Panc1 (cell line): Measurements from ENCODE around the gene C9orf43. TPM values are rescaled to one million over a fixed set of nuclear protein-coding genes. Genes with fewer than 3 reads are reported as not detected.

Experiments used
- ATAC-seq: fragments of 200-7000 bp; cut with Tn5 transposase; 2 replicates; pipeline ENCODE4 v1.9.1; 2020; ENCODE audit warnings: mild to moderate bottlenecking, moderate library complexity
- BruUV-seq: library from RNA; stranded (reverse); fragments of 400-500 nt; replicated peaks from 2 replicates; lab custom pipeline; 2021; lab: Mats Ljungman, UMichigan
- CTCF ChIA-PET: fragments of 300-600 bp; sonication (Branson Sonifier 250); formaldehyde crosslinking; loops from one replicate; lab custom pipeline; 2022; ENCODE audit warnings: antibody characterized with exemption; lab: Charles Lee
- POLR2A ChIA-PET: fragments of 300-600 bp; sonication (Branson Sonifier 250); formaldehyde crosslinking; loops from one replicate; lab custom pipeline; 2022; ENCODE audit warnings: antibody characterized with exemption; lab: Charles Lee
- DNase-seq: peaks from one replicate; pipeline ENCODE4 v3.0.0-alpha.2; 2010; ENCODE audit warnings: low read depth, low spot score
- H3K27ac ChIP-seq: 2 replicates; pipeline ENCODE4 v1.5.1; 2011; ENCODE audit warnings: mild to moderate bottlenecking, low read length, inconsistent platforms
- H3K27me3 ChIP-seq: fragments of 200-500 bp; sonication (Bioruptor generic); 2 replicates; pipeline ENCODE4 v1.6.0; 2014; ENCODE audit warnings: low read length, inconsistent platforms; ENCODE audit not compliant: control insufficient read depth, insufficient read depth
- H3K36me3 ChIP-seq: fragments of 200-500 bp; sonication (Bioruptor generic); 2 replicates; pipeline ENCODE4 v1.5.1; 2014; ENCODE audit warnings: inconsistent platforms, mild to moderate bottlenecking, low read length, moderate library complexity; ENCODE audit not compliant: control insufficient read depth, insufficient read depth
- H3K4me1 ChIP-seq: 2 replicates; pipeline ENCODE4 v1.5.1; 2011; ENCODE audit warnings: inconsistent platforms, mild to moderate bottlenecking, low read length, moderate library complexity; ENCODE audit not compliant: control insufficient read depth, insufficient read depth
- H3K4me3 ChIP-seq, 2 experiments: 2 replicates each; pipeline ENCODE4 v1.5.1; 2011 to 2012; ENCODE audit warnings: low read depth in 2 of 2, low read length in 2 of 2, mild to moderate bottlenecking in 2 of 2, inconsistent platforms in 1 of 2, moderate library complexity in 1 of 2
- H3K9me3 ChIP-seq: fragments of 200-500 bp; sonication (Bioruptor generic); 2 replicates; pipeline ENCODE4 v1.5.1; 2014; ENCODE audit warnings: low read depth, mild to moderate bottlenecking, inconsistent platforms, low read length, moderate library complexity; ENCODE audit not compliant: control insufficient read depth, insufficient read depth
- CTCF ChIP-seq: fragments of 450-650 bp; IDR thresholded peaks from 2 replicates; pipeline ENCODE4 v1.5.1; 2017; ENCODE audit warnings: mild to moderate bottlenecking
- POLR2AphosphoS5 ChIP-seq: IDR thresholded peaks from 2 replicates; pipeline ENCODE4 v1.6.1; 2012; ENCODE audit warnings: mild to moderate bottlenecking, low read depth, low read length, moderate library complexity
- SIN3A ChIP-seq: IDR thresholded peaks from 2 replicates; pipeline ENCODE4 v1.6.1; 2012; ENCODE audit warnings: low read depth, mild to moderate bottlenecking, low read length, moderate library complexity, borderline replicate concordance; ENCODE audit not compliant: insufficient read depth
- TCF7L2 ChIP-seq: IDR thresholded peaks from 2 replicates; pipeline ENCODE4 v1.6.1; 2011; ENCODE audit warnings: mild to moderate bottlenecking, low read depth, low read length, inconsistent platforms
- in situ Hi-C: cut with HindIII; loops from 2 replicates; pipeline ENCODE4 v1.10.0; 2016; ENCODE audit warnings: low sequenced_read_pairs, low pct_unique_long_range_greater_than_20kb
- intact Hi-C: fragments of 100-400 bp; cut with micrococcal nuclease; formaldehyde crosslinking; loops from one replicate; pipeline ENCODE4 v1.10.0; 2022; ENCODE audit not compliant: unreplicated experiment
- total RNA-seq: library from RNA; stranded (reverse); gene quantifications from one replicate; pipeline ENCODE4 v1.2.1, GENCODE V29; 2021; ENCODE audit not compliant: unreplicated experiment
- TF ChIP-seq, protein P1 (sequence below), 2 experiments: IDR thresholded peaks; 2 replicates each; pipeline ENCODE4 v1.6.1; 2011 to 2012; ENCODE audit warnings: low read depth in 2 of 2, control low read depth in 1 of 2, low read length in 1 of 2, mild to moderate bottlenecking in 1 of 2, moderate library complexity in 1 of 2; ENCODE audit not compliant: insufficient read depth in 1 of 2

C9orf43 gene
- total RNA-seq, 1 experiment from 2014 or later = 1.2 TPM

- ChIA-PET POLR2A (no interaction called here), CTCF (no interaction called here)
- ATAC-seq = no peak
- H3K4me1 ChIP-seq = no peaks in the 10 kb centered on the region
- intact Hi-C loops = no loop called here
- no TSS peak for BruUV-seq
- no peak overlapping the region for H3K27ac ChIP-seq
- H3K9me3 ChIP-seq = no peaks in the 10 kb centered on the region
- no peaks in the 10 kb centered on the region for H3K36me3 ChIP-seq
- H3K4me3 ChIP-seq = no peak overlapping the region
- no peak for DNase-seq
- no peak for TF ChIP-seq SIN3A
- no peak for TF ChIP-seq CTCF
- TF ChIP-seq TCF7L2 = no peak
- TF ChIP-seq, protein P1, sequence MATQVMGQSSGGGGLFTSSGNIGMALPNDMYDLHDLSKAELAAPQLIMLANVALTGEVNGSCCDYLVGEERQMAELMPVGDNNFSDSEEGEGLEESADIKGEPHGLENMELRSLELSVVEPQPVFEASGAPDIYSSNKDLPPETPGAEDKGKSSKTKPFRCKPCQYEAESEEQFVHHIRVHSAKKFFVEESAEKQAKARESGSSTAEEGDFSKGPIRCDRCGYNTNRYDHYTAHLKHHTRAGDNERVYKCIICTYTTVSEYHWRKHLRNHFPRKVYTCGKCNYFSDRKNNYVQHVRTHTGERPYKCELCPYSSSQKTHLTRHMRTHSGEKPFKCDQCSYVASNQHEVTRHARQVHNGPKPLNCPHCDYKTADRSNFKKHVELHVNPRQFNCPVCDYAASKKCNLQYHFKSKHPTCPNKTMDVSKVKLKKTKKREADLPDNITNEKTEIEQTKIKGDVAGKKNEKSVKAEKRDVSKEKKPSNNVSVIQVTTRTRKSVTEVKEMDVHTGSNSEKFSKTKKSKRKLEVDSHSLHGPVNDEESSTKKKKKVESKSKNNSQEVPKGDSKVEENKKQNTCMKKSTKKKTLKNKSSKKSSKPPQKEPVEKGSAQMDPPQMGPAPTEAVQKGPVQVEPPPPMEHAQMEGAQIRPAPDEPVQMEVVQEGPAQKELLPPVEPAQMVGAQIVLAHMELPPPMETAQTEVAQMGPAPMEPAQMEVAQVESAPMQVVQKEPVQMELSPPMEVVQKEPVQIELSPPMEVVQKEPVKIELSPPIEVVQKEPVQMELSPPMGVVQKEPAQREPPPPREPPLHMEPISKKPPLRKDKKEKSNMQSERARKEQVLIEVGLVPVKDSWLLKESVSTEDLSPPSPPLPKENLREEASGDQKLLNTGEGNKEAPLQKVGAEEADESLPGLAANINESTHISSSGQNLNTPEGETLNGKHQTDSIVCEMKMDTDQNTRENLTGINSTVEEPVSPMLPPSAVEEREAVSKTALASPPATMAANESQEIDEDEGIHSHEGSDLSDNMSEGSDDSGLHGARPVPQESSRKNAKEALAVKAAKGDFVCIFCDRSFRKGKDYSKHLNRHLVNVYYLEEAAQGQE (IDR thresholded peaks at IDR 0.05; ENCODE audit: insufficient read depth in 1 of 2, low read depth in 2 of 2, low read length in 1 of 2) = no peak
- TF ChIP-seq POLR2AphosphoS5 = no peak
- in situ Hi-C loops = no loop called here
- no peaks in the 10 kb centered on the region for H3K27me3 ChIP-seq
Observed at GRCh38 chr9:113417370-113417769, 6.8 kb downstream of the C9orf43 start.

GRCh38 chr9:113421726-113422125 is 11.2 kb downstream of the C9orf43 start:
- Histone ChIP-seq H3K4me1 (no peaks in the 10 kb centered on the region), H3K36me3 (no peaks in the 10 kb centered on the region), H3K9me3 (no peaks in the 10 kb centered on the region), H3K27ac (no peak overlapping the region), H3K4me3 (no peak overlapping the region), H3K27me3 (no peaks in the 10 kb centered on the region)
- ChIA-PET CTCF (no interaction called here), POLR2A (no interaction called here)
- TF ChIP-seq POLR2AphosphoS5 (no peak), CTCF (no peak), TCF7L2 (no peak), SIN3A (no peak)
- TF ChIP-seq, protein P1 (IDR thresholded peaks at IDR 0.05; ENCODE audit: insufficient read depth in 1 of 2, low read depth in 2 of 2, low read length in 1 of 2) = no peak
- DNase-seq (no peak), ATAC-seq (no peak)
- in situ Hi-C loops = no loop called here
- BruUV-seq = no TSS peak
- intact Hi-C loops = no loop called here
